ENCODE data around the gene FGFRL1.
A peak's percentile ranks its signal among the peaks of the same experiment; 100 is the strongest.
"Not testable (repeated sequence)": the region's sequence is repeated elsewhere in the genome, so short reads cannot be mapped to it uniquely, and the experiment has no call there.

The FGFRL1 gene

GRCh38 chr4:1041936-1042330 is 30.5 kb downstream of the FGFRL1 start:
- DNase-seq: no peak

- no peak for DNase-seq
These were observed 31.1 kb downstream of the FGFRL1 start for GRCh38 chr4:1042352-1043055.

GRCh38 chr4:1043162-1043561 is 31.7 kb downstream of the FGFRL1 start:
- no peak for DNase-seq

- DNase-seq: no peak
These were observed 32.4 kb downstream of the FGFRL1 start for GRCh38 chr4:1043651-1044468.

GRCh38 chr4:1044469-1045192 is 33.2 kb downstream of the FGFRL1 start:
- no peak for DNase-seq

GRCh38 chr4:1045193-1045594 is 33.8 kb downstream of the FGFRL1 start:
- no peak for DNase-seq

GRCh38 chr4:1045595-1046201 is 34.3 kb downstream of the FGFRL1 start:
- DNase-seq: no peak

GRCh38 chr4:1046581-1047011 is 35.2 kb downstream of the FGFRL1 start:
- not testable (repeated sequence) for DNase-seq

- DNase-seq: no peak
These were observed 35.9 kb downstream of the FGFRL1 start for GRCh38 chr4:1047106-1047975.

GRCh38 chr4:1047976-1048772 is 36.7 kb downstream of the FGFRL1 start:
- no peak for DNase-seq

GRCh38 chr4:1048773-1049590 is 37.6 kb downstream of the FGFRL1 start:
- no peak for DNase-seq

- no peak for DNase-seq
These were observed 38.1 kb downstream of the FGFRL1 start for GRCh38 chr4:1049591-1049905.

GRCh38 chr4:1050486-1051213 is 39.2 kb downstream of the FGFRL1 start:
- no peak for DNase-seq

GRCh38 chr4:1051472-1051871 is 40.0 kb downstream of the FGFRL1 start:
- no peak for DNase-seq

GRCh38 chr4:1052231-1052671 is 40.8 kb downstream of the FGFRL1 start:
- no peak for DNase-seq

GRCh38 chr4:1053080-1053661 is 41.7 kb downstream of the FGFRL1 start:
- peak in 1 of 2 experiments; percentile 19 for DNase-seq

- not testable (repeated sequence) for DNase-seq
These were observed 42.5 kb downstream of the FGFRL1 start for GRCh38 chr4:1053891-1054290.

GRCh38 chr4:1054696-1055242 is 43.3 kb downstream of the FGFRL1 start:
- not testable (repeated sequence) for DNase-seq

- DNase-seq: not testable (repeated sequence)
These were observed 43.8 kb downstream of the FGFRL1 start for GRCh38 chr4:1055243-1055701.
